ENCODE results near the gene PKDREJ.

Gene PKDREJ

GRCh38 chr22:46289244-46289891 lies 26.2 kb upstream of the PKDREJ start:
- no peak for DNase-seq

- DNase-seq: no peak
Observed at GRCh38 chr22:46288846-46289243, 25.7 kb upstream of the PKDREJ start.

DNA sequence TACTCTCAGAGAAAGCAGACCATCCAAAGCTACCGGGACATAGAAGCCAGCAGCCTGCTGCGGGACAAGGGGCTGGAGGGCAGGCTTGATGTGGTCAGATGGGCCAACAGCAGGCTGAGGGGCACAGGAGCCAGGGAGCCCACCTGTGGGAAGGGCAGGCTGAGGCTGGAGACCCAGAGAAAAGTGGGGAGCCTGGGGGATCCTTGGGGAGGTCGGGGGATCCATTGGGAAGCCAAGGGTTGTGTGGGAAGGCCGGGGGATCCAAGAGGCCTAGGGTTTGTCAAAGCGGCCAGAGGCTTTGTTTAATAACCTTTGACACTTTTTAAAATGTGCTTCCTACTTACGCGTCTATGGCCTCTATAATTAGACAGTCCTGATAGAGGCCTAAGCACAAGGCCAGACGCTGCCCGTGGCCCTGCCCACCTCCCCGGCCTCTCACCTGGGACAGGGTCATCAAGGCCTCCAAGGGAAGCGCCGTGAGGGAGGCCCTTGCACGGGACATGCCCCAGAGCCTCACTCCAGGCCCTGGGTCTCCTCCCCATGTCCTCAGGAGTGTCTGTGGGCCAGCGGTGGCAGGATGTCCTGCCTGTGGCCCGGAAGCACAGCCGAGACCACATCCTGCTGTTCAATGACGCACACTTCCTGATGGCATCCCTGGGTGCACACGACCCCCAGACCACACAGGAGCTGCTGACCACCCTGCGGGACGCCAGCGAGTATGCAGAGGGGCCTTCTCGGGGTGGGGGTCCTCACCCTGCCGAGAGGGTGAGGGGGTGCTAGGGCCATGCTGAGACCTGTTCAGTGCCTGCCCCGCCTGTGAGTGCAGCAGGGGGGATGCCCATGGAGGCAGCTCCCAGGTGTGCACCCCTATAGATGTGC lies 25.0 kb upstream of the PKDREJ start:
- DNase-seq: no peak

- DNase-seq: no peak
Observed at GRCh38 chr22:46286941-46287872, 24.1 kb upstream of the PKDREJ start.

DNA sequence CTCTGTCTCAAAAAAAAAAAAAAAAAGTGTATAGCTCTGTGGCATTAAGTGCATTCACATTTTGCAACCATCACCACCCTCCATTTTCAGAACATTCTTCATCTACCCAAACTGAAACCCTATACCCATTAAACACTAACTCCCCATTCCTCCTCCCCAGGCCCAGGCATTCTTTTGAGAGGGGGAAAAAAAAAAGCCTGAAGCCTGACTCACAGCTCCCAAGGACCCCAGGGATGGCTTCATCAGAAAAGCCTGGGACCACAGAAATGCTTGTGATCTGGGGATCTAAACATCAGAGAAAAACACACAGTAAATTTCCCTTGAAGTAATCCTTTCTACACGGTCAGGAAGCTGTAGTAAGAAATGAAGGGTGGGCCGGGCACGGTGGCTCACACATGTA lies 22.9 kb upstream of the PKDREJ start:
- no peak for DNase-seq

GRCh38 chr22:46281866-46282678 lies 18.9 kb upstream of the PKDREJ start:
- DNase-seq: no peak

- no peak for DNase-seq
Observed at GRCh38 chr22:46280999-46281623, 18.0 kb upstream of the PKDREJ start.

DNA sequence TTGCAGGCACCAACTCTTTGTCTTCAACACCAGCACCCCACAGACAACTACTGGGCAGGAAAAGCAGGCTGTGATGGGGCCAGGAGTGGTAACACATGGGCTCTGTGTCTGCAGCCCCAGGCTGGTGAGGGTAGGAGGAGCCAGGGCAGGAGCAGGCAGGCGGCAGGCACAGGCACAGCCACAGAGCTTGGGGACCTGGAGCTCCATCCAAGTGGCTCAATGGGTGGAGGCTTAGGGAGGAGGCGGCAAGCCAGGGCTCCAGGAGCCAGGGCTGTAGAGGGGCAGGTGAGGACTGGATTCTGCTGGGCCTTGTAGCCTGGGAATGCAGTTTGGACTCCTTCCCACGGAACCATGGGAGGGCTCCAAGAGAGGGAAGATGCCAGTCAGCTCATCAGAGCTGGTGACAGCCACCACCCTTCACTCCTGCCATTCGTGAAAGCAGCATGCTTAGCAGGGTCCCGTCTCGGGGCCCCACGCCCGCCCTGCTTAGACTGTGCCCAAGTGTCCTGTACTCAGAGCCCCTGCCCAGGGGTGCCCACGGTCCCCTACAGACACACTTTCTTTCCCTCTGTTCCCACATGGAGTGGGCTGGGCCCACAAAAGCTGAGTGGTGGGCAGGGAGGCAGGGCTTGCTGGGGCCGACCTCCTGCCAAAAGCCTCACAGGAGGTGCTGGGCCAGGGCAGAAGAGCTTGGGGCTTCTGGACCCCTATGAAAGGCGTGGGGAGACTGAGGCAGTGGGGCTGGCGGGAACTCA lies 17.1 kb upstream of the PKDREJ start:
- no peak for DNase-seq

GRCh38 chr22:46278656-46279645 lies 15.8 kb upstream of the PKDREJ start:
- no peak for DNase-seq

DNA sequence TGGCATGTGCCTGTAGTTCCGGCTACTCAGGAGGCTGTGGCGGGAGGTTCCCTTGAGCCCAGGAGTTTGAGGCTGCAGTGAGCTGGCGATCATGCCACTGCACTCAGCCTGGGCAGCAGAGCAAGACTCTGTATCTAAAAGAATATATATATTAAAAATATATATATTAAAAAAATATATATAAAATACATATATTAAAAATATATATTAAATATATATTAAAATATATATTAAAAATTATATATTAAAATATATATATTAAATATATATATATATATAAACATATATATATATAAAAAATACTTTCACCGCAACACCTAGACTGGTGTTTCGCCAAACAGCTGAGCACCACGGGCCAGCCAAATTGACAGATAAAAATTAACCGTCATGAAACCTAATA lies 13.4 kb upstream of the PKDREJ start:
- DNase-seq: no peak

GRCh38 chr22:46275455-46276122 lies 12.4 kb upstream of the PKDREJ start:
- no peak for DNase-seq

DNA sequence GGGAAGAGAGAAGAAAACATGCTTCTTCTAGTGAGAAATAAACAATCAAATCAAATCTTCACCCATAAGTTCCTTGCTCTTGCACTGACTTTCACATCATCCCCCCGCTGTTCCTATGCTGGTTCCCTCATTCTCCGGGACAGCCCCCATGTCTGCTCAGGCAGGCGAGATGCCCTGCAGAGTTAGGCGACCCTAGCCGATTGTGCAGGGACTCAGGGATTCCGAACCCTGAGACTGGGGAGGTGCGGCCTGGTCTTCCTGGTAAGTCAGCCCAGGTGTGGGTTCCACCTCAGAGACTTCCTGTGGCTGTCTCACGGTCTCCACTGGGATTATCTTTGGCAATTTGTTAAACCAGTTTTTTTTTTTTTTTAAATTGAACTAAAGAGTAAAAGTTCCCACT lies 11.2 kb upstream of the PKDREJ start:
- DNase-seq: no peak

GRCh38 chr22:46273432-46274148 lies 10.4 kb upstream of the PKDREJ start:
- DNase-seq: no peak

DNA sequence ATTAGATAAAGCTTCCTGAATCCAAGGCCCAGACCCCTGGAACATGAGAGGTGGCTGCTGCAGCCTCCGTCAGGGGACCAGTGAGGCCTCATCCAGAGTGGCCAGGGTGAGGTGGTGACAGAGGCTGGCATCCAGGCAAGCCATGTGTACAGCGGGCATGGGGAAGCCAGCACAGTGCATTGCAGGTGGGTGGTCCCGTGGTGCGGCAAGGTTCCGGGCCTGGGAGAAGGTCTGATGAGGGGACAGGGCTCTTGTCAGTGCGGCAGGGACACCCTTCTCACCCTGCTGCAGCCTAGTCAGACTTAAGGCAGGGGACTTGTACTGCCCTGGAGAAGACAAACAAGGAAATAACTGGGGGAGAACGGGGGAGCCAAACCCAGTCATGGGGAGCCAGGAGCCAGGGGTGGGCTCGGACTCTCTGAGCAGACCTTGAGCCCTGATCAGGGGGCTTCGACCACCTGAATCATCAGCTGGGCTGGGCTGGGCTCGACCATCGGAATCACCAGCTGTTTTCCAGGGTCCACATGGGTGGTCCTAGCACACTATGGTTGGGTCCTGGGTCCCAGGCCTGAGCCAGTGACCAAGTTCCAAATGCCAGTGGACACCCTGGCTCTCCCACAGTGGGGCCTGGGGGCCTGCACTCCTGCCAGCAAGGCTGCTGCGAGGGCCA lies 9.8 kb upstream of the PKDREJ start:
- no peak for DNase-seq

- no peak for DNase-seq
Observed at GRCh38 chr22:46272196-46272595, 9.1 kb upstream of the PKDREJ start.

DNA sequence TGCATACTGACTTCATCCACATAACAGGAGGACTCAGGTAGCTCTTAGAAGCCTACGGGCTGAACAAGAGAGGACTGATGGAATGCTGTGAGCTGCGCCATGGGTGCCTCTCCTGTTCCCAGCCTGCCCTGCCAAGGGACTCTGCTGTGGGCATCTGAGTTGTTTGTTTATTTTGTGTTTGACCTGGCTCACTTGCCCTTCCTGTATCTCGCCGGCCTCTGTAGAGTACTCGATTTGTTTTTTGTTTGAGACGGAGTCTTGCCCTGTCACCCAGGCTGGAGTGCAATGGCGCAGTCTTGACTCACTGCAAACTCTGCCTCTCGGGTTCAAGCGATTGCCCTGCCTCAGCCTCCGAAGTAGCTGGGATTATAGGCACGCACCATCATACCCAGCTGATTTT lies 6.4 kb upstream of the PKDREJ start:
- no peak for DNase-seq

GRCh38 chr22:46267431-46268279 lies 4.5 kb upstream of the PKDREJ start, which contains the start of gene TTC38:
Gene TTC38 (plus strand): TSS chr22:46268008. CDS start chr22:46268040, 32 bp downstream.
- peak; percentile 36 for DNase-seq
